Stimulated activated CD4-positive, alpha-beta T cell treated with anti-CD3 and anti-CD28 coated beads, Interleukin-15, amount 100 ng/mL, for 1 hour (primary cell): ENCODE data around the gene CREBRF.
"Not testable (repeated sequence)": the region's sequence is repeated elsewhere in the genome, so short reads cannot be mapped to it uniquely, and the experiment has no call there.

Source experiments
- DNase-seq, 2 donors: peaks; one replicate each; pipeline ENCODE4 v3.0.0-alpha.2; 2020; ENCODE audit warnings: low read depth in 1 of 2, low spot score in 1 of 2

Gene CREBRF

DNA sequence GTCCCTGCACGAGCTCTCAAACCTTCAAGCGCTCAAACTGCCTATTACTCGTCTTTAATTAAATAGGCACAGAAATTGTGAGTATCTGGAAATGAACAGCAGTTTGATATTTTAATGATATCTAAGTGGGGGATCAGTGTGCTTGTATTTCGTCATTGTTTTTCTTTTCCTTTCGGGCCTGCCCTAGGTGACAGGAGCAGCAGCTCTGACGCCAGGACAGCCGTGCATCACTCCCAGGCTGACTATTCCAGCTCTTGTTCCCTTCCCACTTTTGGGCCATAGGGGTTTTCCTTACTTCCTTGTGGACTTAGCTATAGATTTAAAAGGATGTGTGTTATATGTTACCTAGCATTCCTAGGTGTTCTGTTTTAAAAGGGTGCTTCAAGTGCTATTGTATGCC lies 97.7 kb downstream of the CREBRF start:
- DNase-seq, result no peak

- not testable (repeated sequence) for DNase-seq
These were observed 98.5 kb downstream of the CREBRF start for GRCh38 chr5:173154619-173155018.

DNA sequence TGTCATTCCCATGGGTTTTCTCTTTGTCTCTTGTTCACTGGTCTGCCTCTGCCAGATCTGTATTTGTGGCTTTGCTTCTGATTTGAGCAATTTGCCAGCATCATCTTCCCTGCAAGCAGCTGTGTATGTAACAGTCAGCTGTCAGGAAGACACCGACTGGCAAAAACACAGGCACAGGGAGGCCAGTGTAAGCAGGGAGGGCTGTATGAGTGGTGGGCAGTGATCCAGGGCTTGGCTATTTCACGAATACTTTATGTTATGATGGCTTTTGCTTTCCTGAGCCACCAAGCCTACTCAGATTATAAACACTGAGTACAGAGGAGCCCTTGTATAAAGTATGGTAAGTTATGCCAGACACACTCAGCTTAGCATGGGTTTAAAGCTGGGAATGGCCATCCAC lies 99.8 kb downstream of the CREBRF start:
- no peak for DNase-seq

DNA sequence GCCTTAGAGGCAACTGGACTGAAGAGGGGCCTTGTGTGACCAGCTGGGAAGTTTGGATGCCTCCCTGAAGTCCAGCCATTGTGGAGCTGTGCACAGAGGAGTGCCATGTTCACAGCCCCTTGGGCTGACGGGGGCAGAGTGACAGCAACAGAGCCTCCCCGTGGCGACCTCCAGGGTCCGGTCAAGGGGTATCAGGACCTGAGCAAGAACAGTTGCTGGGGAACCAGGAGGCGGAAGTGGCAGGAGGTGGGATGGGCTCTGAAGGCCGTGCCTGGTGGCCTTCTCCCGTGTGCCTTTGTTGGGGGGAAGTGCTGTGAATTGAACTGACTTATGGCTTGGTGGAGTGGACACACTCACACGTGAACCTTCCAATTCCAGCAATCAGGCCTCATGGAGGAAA lies 102.2 kb downstream of the CREBRF start:
- DNase-seq, result no peak

- no peak for DNase-seq
These were observed 103.1 kb downstream of the CREBRF start for GRCh38 chr5:173159256-173159655.

DNA sequence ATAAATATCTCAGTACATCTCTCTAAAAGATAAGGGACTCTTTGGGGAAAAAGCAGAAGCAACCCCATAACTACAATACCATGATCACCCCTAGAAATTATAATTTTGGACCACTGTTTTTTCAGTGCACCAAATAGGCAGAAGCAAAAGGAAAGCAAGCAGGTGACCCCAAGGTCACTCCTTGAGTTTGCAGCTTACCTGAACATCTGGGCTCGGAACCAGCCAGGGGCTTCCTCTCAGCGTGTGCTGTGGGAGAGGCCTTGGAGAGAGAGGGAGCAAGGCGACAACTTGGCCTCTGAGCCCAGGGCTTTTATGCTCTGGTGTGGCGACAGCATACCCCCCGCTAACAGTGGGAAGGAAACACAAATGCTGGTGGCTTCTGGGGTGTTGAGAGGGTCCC lies 105.0 kb downstream of the CREBRF start:
- DNase-seq, result no peak

DNA sequence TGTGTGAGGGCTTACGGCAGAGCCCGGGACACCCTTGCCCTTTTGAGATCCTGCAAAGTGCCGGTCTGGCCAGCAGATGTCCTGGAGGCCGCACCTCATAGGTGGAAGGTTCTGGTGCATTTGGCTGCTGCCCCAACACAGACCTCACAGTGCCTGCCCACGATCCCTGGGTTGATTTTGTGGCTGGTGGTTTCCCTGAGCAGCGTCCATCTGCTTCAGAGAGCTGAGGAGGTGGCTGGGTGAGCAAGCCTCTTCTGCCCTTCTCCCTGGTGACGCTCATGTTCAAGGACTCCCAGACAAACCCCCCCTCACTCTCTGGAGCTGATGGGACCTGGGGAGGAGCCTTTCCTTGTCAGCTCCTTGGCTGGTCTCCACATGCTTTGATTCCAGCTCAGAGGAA lies 107.1 kb downstream of the CREBRF start:
- DNase-seq, result no peak

DNA sequence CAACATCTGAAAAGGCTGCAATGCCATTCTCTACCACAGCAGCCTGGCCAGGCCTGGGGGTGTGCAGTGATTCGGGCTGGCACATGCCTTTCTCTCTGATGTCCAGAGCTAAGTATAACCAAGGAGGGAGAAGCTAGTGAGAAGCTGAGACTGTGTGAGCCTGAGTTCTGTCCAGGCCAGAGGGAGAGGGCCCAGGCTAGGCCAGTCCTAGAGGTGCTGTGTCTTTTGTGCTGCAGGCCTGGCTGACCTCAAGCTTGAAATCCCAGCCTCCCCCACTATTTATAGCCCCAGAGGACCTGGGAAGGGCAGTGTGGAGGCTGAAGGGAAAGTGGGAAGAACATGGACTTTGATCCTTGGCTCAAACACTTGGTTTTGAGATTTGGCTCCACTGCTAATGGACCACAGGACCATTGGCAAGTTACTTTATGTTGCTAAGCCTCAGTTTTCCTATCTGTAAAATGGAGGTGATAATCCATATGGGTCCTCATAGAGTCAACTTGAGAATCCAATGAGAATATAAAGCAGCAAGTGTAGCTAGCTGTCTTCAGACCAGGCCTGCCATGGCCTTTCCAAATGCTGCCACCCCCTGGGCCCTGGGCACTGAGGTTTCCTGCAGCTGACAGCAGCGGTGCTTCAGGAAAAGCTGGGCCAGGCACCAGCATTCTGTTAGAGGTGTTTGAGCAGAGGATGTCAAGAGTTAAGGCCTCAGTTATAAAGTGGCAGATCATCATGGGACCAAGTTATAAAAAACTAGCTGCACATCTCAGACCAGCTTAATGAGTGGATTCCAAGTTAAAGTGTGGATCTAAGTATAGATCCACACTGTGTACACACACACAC lies 109.2 kb downstream of the CREBRF start:
- no peak for DNase-seq

DNA sequence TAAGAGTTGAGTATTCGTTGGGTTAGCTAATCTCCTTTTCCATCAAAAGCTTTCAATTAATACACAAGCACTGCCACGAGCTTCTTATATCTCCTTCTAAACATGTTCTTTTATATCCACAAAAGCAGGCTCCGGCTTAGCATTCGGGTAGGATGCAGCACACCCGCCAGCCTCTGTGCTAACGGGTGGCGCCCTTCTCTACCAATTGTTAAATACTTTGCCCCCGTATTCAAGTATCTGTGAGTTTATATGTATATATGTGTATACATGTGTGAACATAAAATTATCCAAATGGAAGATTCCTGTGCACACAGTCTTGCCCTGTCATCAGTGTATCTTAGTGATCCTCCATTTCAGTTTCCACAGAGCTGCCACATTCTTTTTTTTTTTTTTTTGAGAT lies 116.0 kb downstream of the CREBRF start:
- no peak for DNase-seq

- DNase-seq, result no peak
These were observed 119.4 kb downstream of the CREBRF start for GRCh38 chr5:173175523-173175922.

DNA sequence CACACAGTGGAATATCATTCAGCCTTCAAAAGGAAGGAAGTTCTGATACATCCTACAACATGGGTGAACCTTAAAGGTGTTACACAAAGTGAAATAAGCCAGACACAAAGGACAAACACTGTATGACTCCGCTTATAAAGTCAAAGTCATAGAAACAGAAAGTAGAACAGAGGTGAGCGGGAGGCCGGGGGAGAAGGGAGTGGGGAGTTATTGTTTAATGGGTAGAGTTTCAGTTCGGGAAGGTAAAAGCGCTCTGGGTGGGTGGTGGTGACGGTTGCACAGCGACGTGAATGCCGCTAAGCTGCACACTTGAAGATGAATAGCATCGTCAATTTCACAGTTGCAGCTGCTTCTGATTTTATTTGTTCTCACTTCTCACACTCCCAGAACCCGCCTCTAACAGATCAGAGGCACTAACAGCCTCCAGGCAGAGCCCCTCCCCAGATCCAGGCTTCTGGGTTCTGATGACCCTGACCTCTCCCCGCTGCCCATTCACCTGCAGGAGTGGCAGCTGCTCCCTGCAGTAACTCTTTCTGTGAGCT lies 122.3 kb downstream of the CREBRF start:
- no peak for DNase-seq

DNA sequence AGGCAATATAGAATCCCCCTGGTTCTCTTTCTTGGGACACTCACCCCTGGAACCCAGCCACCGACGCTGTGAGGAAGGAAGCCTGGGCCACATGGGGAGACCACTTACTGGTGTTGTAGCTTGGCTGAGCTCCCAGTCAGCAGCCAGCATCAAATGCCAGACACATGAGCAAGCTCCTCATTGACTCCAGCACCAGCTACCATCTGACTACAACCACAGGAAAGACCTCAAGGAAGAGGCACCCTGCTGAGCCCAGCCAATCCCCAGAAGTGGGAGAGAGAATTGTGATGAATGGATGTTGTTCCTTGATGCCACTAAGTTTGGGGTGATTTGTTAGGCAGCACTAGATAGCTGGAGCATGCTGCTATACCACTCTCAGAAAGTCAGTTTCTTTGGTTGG lies 124.2 kb downstream of the CREBRF start:
- no peak for DNase-seq

DNA sequence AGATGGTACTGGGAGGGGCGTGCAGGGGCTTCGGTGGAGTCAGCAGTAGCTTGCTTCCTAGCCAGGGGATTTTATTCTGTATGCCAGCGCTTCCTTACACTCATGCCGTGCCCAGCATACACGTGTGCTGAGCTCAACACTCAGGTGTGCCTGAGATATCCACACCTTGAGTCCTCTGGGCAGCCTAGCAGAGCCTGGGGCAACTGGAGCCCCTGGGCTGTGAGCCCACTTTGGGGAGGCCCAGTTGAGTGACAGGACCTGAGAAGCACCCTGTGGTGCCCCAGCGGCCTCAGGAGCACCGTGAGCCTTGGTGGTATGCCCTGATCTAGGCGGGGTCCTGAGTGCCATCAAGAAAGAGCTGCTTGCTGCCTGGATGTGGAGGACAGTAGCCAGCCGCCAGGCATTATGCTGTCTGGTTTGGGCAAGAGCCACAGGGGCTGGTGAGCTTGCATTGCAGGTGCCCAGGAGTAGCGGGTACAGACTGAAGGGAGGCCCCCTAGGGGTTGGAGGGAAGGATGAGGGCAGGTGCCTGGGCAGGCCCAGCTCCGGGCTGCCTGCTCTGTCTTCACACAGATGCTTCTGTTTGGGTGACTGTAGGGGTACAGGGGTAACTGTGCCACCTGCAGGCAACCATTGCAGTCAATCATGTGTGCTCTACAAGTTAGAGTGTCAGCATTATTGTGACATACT lies 131.0 kb downstream of the CREBRF start:
- no peak for DNase-seq

- DNase-seq, result no peak
These were observed 132.1 kb downstream of the CREBRF start for GRCh38 chr5:173188280-173188679.
